Liver (tissue), 9 donors: ENCODE measurements around the gene ARVCF. TPM values are rescaled to one million over a fixed set of nuclear protein-coding genes. Genes with fewer than 3 reads are reported as not detected.

Experiments
- DNase-seq: peaks from one replicate; pipeline ENCODE4 v3.0.0-alpha.2; 2017; ENCODE audit warnings: low spot score
- H3K27ac ChIP-seq, 2 donors: one replicate each; pipeline ENCODE4 v1.7.0; 2013; ENCODE audit warnings: inconsistent platforms in 2 of 2, low read length in 2 of 2, control low read depth in 1 of 2, low read depth in 1 of 2, mild to moderate bottlenecking in 1 of 2
- H3K27me3 ChIP-seq, 4 donors: one replicate each; pipeline versions ENCODE4 v1.6.1 to v1.7.0; 2013; ENCODE audit warnings: low read length in 3 of 4, inconsistent platforms in 1 of 4, mild to moderate bottlenecking in 1 of 4, moderate library complexity in 1 of 4; ENCODE audit not compliant: control insufficient read depth in 4 of 4, insufficient read depth in 4 of 4
- H3K36me3 ChIP-seq, 4 donors: one replicate each; pipeline versions ENCODE4 v1.6.1 to v1.7.0; 2013; ENCODE audit warnings: low read length in 3 of 4, mild to moderate bottlenecking in 3 of 4, low read depth in 1 of 4, moderate library complexity in 1 of 4; ENCODE audit not compliant: control insufficient read depth in 4 of 4, insufficient read depth in 3 of 4
- H3K4me1 ChIP-seq, 4 donors: one replicate each; pipeline versions ENCODE4 v1.6.1 to v1.7.0; 2013; ENCODE audit warnings: low read length in 3 of 4, mild to moderate bottlenecking in 3 of 4, moderate library complexity in 1 of 4; ENCODE audit not compliant: control insufficient read depth in 4 of 4, insufficient read depth in 4 of 4
- H3K4me3 ChIP-seq, 3 donors: one replicate each; pipeline versions ENCODE4 v1.6.1 to v1.7.0; 2013; ENCODE audit warnings: low read length in 3 of 3, control low read depth in 1 of 3, low read depth in 1 of 3, mild to moderate bottlenecking in 1 of 3
- H3K9ac ChIP-seq, 2 donors: one replicate each; pipeline ENCODE4 v1.7.0; 2013; ENCODE audit warnings: low read length in 2 of 2, mild to moderate bottlenecking in 2 of 2, moderate library complexity in 2 of 2, control low read depth in 1 of 2, low read depth in 1 of 2
- H3K9me3 ChIP-seq, 4 donors: one replicate each; pipeline versions ENCODE4 v1.6.1 to v1.7.0; 2013; ENCODE audit warnings: low read length in 3 of 4; ENCODE audit not compliant: control insufficient read depth in 4 of 4
- EGR1 ChIP-seq, 2 donors: IDR thresholded peaks; 2 replicates each; pipeline ENCODE4 v1.6.1; 2016 to 2018; ENCODE audit warnings: antibody characterized with exemption in 2 of 2, low read depth in 2 of 2
- FOXA2 ChIP-seq: IDR thresholded peaks from 2 replicates; pipeline ENCODE4 v1.6.1; 2016; ENCODE audit warnings: antibody characterized with exemption
- GABPA ChIP-seq, 2 donors: IDR thresholded peaks in 1 of 2; conservative IDR thresholded peaks in 1 of 2; 2 replicates each; pipeline ENCODE4 v1.6.1; 2016; ENCODE audit warnings: antibody characterized with exemption in 2 of 2, mild to moderate bottlenecking in 1 of 2, moderate library complexity in 1 of 2
- HNF4G ChIP-seq: IDR thresholded peaks from 2 replicates; pipeline ENCODE4 v1.6.1; 2016; ENCODE audit warnings: antibody characterized with exemption
- NR2F2 ChIP-seq: IDR thresholded peaks from 2 replicates; pipeline ENCODE4 v1.6.1; 2016; ENCODE audit warnings: antibody characterized with exemption
- RAD21 ChIP-seq, 2 donors: IDR thresholded peaks; 2 replicates each; pipeline ENCODE4 v1.6.1; 2016; ENCODE audit warnings: antibody characterized with exemption in 2 of 2, mild to moderate bottlenecking in 2 of 2
- RXRA ChIP-seq, 2 donors: IDR thresholded peaks; 2 replicates each; pipeline ENCODE4 v1.6.1; 2017 to 2018; ENCODE audit warnings: antibody characterized with exemption in 2 of 2, mild to moderate bottlenecking in 1 of 2
- SP1 ChIP-seq: IDR thresholded peaks from 2 replicates; pipeline ENCODE4 v1.6.1; 2018; ENCODE audit warnings: antibody characterized with exemption, mild to moderate bottlenecking
- TAF1 ChIP-seq: conservative IDR thresholded peaks from 2 replicates; pipeline ENCODE4 v1.6.1; 2016; ENCODE audit warnings: antibody characterized with exemption, mild to moderate bottlenecking
- YY1 ChIP-seq: IDR thresholded peaks from 2 replicates; pipeline ENCODE4 v1.6.1; 2016; ENCODE audit warnings: antibody characterized with exemption, mild to moderate bottlenecking
- WGBS: extraction: QIAGEN DNeasy Blood & Tissue Kit; methylation state at CpG from one replicate; pipeline ENCODE4 v1.1.7; 2013; 5-methylcytosine and 5-hydroxymethylcytosine counted together
- polyA plus RNA-seq, 2 donors: library from polyadenylated mRNA; stranded (reverse) in 1 of 2; unstranded in 1 of 2; fragments of 200-250 nt in 1 of 2; fragments of >200 nt in 1 of 2; fragmentation: Nextera tagmentation in 1 of 2; extraction: Ambion mirVana in 1 of 2; gene quantifications; one replicate each; pipeline versions ENCODE4 v1.2.1 to v1.2.3, GENCODE V29; 2013 to 2015
- total RNA-seq, 2 donors: library from RNA; depleted of rRNA; stranded (reverse); fragments of >200 nt; gene quantifications; one replicate each; pipeline ENCODE4 v1.2.3, GENCODE V29; 2014
- TF ChIP-seq, protein P1 (sequence below): fragments of 150-350 bp; IDR thresholded peaks from 2 replicates; pipeline ENCODE4 v1.5.1; 2017; ENCODE audit warnings: improper control_type of control experiment, low read depth, low read length; ENCODE audit not compliant: missing input control
- TF ChIP-seq, protein P2 (sequence below): IDR thresholded peaks from 2 replicates; pipeline ENCODE4 v1.6.1; 2016; ENCODE audit warnings: antibody characterized with exemption
- TF ChIP-seq, protein P3 (sequence below): IDR thresholded peaks from 2 replicates; pipeline ENCODE4 v1.6.1; 2016; ENCODE audit warnings: antibody characterized with exemption
- TF ChIP-seq, protein P4 (sequence below): IDR thresholded peaks from 2 replicates; pipeline ENCODE4 v1.6.1; 2016; ENCODE audit warnings: antibody characterized with exemption, mild to moderate bottlenecking
- TF ChIP-seq, protein P5 (sequence below): IDR thresholded peaks from 2 replicates; pipeline ENCODE4 v1.6.1; 2016; ENCODE audit warnings: antibody characterized with exemption
- donor health status: healthy.
- donor health status: healthy.
- donor health status: healthy.
- donor health status: healthy.
- donor health status: healthy.

ARVCF gene
- total and polyA plus RNA-seq, 4 donors: 3.8 to 48.8 (median 26.1) TPM

DNA sequence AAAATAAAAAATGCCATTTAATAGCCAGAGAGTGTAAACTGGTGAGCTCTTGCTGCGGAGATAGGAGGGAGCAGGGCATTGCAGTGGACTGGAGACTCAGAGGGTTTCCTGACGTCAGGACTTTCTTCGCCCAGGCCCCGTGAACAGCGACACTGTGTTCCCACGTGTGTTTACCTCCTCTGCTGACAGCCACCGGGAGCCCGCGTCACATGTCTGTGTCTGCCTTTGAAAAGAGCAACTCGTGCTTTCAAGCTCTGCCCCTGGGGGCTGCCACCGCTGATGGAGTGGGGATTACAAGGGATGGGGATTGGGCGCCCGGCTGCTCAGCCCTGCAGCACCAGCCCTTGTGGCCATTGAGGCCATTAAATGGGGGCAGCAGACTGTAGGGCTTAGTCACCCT is 7.6 kb upstream of the ARVCF start:
- H3K27me3 ChIP-seq: no peaks in the 10 kb centered on the region
- H3K36me3 ChIP-seq: peaks cover 0 to 3% (median 0%) of the 10 kb centered on the region in 4 donors
- 82% methylated on average over 13 of the region's 13 CpGs for WGBS
- H3K9me3 ChIP-seq: no peaks in the 10 kb centered on the region
- H3K9ac ChIP-seq: no peak overlapping the region
- TF ChIP-seq, protein P1, sequence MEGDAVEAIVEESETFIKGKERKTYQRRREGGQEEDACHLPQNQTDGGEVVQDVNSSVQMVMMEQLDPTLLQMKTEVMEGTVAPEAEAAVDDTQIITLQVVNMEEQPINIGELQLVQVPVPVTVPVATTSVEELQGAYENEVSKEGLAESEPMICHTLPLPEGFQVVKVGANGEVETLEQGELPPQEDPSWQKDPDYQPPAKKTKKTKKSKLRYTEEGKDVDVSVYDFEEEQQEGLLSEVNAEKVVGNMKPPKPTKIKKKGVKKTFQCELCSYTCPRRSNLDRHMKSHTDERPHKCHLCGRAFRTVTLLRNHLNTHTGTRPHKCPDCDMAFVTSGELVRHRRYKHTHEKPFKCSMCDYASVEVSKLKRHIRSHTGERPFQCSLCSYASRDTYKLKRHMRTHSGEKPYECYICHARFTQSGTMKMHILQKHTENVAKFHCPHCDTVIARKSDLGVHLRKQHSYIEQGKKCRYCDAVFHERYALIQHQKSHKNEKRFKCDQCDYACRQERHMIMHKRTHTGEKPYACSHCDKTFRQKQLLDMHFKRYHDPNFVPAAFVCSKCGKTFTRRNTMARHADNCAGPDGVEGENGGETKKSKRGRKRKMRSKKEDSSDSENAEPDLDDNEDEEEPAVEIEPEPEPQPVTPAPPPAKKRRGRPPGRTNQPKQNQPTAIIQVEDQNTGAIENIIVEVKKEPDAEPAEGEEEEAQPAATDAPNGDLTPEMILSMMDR: no peak
- TF ChIP-seq TAF1 (no peak), RAD21 (IDR thresholded peaks at IDR 0.05) (no peak), FOXA2 (no peak), RXRA (IDR thresholded peaks at IDR 0.05) (no peak), NR2F2 (no peak), YY1 (no peak), GABPA (IDR thresholded peaks at IDR 0.05 in 1 of 2, conservative IDR thresholded peaks at IDR 0.05 in 1 of 2) (no peak), HNF4G (no peak), EGR1 (IDR thresholded peaks at IDR 0.05; ENCODE audit: low read depth in 2 of 2) (no peak), SP1 (no peak)
- TF ChIP-seq, protein P2, sequence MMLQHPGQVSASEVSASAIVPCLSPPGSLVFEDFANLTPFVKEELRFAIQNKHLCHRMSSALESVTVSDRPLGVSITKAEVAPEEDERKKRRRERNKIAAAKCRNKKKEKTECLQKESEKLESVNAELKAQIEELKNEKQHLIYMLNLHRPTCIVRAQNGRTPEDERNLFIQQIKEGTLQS: no peak
- TF ChIP-seq, protein P3, sequence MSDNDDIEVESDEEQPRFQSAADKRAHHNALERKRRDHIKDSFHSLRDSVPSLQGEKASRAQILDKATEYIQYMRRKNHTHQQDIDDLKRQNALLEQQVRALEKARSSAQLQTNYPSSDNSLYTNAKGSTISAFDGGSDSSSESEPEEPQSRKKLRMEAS: no peak
- TF ChIP-seq, protein P4, sequence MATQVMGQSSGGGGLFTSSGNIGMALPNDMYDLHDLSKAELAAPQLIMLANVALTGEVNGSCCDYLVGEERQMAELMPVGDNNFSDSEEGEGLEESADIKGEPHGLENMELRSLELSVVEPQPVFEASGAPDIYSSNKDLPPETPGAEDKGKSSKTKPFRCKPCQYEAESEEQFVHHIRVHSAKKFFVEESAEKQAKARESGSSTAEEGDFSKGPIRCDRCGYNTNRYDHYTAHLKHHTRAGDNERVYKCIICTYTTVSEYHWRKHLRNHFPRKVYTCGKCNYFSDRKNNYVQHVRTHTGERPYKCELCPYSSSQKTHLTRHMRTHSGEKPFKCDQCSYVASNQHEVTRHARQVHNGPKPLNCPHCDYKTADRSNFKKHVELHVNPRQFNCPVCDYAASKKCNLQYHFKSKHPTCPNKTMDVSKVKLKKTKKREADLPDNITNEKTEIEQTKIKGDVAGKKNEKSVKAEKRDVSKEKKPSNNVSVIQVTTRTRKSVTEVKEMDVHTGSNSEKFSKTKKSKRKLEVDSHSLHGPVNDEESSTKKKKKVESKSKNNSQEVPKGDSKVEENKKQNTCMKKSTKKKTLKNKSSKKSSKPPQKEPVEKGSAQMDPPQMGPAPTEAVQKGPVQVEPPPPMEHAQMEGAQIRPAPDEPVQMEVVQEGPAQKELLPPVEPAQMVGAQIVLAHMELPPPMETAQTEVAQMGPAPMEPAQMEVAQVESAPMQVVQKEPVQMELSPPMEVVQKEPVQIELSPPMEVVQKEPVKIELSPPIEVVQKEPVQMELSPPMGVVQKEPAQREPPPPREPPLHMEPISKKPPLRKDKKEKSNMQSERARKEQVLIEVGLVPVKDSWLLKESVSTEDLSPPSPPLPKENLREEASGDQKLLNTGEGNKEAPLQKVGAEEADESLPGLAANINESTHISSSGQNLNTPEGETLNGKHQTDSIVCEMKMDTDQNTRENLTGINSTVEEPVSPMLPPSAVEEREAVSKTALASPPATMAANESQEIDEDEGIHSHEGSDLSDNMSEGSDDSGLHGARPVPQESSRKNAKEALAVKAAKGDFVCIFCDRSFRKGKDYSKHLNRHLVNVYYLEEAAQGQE: no peak
- TF ChIP-seq, protein P5, sequence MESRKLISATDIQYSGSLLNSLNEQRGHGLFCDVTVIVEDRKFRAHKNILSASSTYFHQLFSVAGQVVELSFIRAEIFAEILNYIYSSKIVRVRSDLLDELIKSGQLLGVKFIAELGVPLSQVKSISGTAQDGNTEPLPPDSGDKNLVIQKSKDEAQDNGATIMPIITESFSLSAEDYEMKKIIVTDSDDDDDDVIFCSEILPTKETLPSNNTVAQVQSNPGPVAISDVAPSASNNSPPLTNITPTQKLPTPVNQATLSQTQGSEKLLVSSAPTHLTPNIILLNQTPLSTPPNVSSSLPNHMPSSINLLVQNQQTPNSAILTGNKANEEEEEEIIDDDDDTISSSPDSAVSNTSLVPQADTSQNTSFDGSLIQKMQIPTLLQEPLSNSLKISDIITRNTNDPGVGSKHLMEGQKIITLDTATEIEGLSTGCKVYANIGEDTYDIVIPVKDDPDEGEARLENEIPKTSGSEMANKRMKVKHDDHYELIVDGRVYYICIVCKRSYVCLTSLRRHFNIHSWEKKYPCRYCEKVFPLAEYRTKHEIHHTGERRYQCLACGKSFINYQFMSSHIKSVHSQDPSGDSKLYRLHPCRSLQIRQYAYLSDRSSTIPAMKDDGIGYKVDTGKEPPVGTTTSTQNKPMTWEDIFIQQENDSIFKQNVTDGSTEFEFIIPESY: no peak
- H3K27ac ChIP-seq: no peak overlapping the region
- no peak overlapping the region for H3K4me3 ChIP-seq
- DNase-seq: no peak
- peaks cover 5 to 31% (median 21%) of the 10 kb centered on the region in 4 donors for H3K4me1 ChIP-seq

DNA sequence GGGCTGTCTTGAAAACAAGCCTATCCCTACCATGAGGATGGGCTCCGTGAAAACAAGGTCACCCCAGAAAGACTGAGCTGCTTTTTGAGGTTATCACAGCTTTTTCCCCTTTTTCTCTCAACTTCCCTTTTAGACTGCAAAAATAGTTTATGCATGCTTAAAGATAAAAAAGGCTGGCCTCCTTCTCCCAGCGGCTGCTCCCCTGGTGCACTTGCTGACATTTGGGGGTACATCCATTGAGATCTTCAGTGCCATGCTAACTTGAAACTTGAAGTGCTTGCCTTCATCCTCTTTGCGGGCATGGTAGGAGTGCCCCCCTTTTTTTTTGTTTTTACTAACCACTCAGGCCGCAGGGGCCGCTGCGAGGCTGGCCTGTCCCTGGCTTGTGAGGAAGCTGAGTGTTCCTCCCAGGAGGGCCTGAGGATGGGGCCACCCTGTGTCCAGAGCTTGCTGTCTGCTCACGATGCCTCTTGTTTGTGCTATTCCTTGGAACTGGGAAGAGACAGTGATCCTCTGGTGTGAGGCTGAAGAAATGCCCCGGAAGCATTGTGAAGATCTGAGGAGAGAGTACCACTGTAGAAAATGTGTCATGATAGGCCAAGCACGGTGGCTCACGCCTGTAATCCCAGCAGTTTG is 6.5 kb upstream of the ARVCF start:
- Histone ChIP-seq H3K4me3 (no peak overlapping the region), H3K9me3 (no peaks in the 10 kb centered on the region), H3K4me1 (peaks cover 5 to 33% (median 22%) of the 10 kb centered on the region in 4 donors), H3K27me3 (no peaks in the 10 kb centered on the region), H3K36me3 (peaks cover 0 to 3% (median 0%) of the 10 kb centered on the region in 4 donors), H3K9ac (no peak overlapping the region), H3K27ac (no peak overlapping the region)
- 81% methylated on average over 10 of the region's 10 CpGs for WGBS
- DNase-seq: no peak
- no peak for TF ChIP-seq SP1
